SK-N-SH treated with all-trans-retinoic acid at 6 μM for 48 hours (cell line): ENCODE data around the gene CCDC146.

ENCODE experiments used
- ARNTL ChIP-seq: fragments of 450-650 bp; formaldehyde crosslinking; IDR thresholded peaks from 2 replicates; pipeline ENCODE4 v1.5.0; 2020; ENCODE audit warnings: low read depth, mild to moderate bottlenecking, moderate library complexity, borderline replicate concordance
- BACH2 ChIP-seq: fragments of 250-450 bp; sonication (Bioruptor Pico); IDR thresholded peaks from 2 replicates; pipeline ENCODE4 v1.9.0; 2021; ENCODE audit warnings: mild to moderate bottlenecking, borderline replicate concordance
- CREB5 ChIP-seq: fragments of 250-450 bp; sonication (Bioruptor Pico); IDR thresholded peaks from 2 replicates; pipeline ENCODE4 v1.5.1; 2020; ENCODE audit warnings: low read depth, mild to moderate bottlenecking, moderate library complexity
- CSDC2 ChIP-seq: fragments of 250-450 bp; sonication (Bioruptor Pico); IDR thresholded peaks from 2 replicates; pipeline ENCODE4 v1.5.0; 2020; ENCODE audit warnings: mild to moderate bottlenecking, moderate library complexity
- CSRNP3 ChIP-seq: fragments of 250-450 bp; sonication (Bioruptor Pico); IDR thresholded peaks from 2 replicates; pipeline ENCODE4 v1.5.1; 2021; ENCODE audit warnings: mild to moderate bottlenecking, moderate library complexity
- ESRRG ChIP-seq: fragments of 250-450 bp; sonication (Bioruptor Pico); IDR thresholded peaks from 2 replicates; pipeline ENCODE4 v1.6.1; 2021; ENCODE audit warnings: mild to moderate bottlenecking
- PATZ1 ChIP-seq: fragments of 250-450 bp; sonication (Bioruptor Pico); IDR thresholded peaks from 2 replicates; pipeline ENCODE4 v1.8.0; 2020; ENCODE audit warnings: mild to moderate bottlenecking, moderate library complexity, borderline replicate concordance
- POU6F1 ChIP-seq: fragments of 250-450 bp; sonication (Bioruptor Pico); IDR thresholded peaks from 2 replicates; pipeline ENCODE4 v1.8.0; 2021; ENCODE audit warnings: low read depth, mild to moderate bottlenecking, moderate library complexity, borderline replicate concordance
- RARB ChIP-seq: fragments of 250-450 bp; sonication (Bioruptor Pico); IDR thresholded peaks from 2 replicates; pipeline ENCODE4 v1.8.0; 2021; ENCODE audit warnings: mild to moderate bottlenecking, moderate library complexity
- SNAI2 ChIP-seq: fragments of 250-450 bp; sonication (Bioruptor Pico); IDR thresholded peaks from 2 replicates; pipeline ENCODE4 v1.5.0; 2020; ENCODE audit warnings: mild to moderate bottlenecking, moderate library complexity
- TOX ChIP-seq: fragments of 250-450 bp; sonication (Bioruptor Pico); IDR thresholded peaks from 2 replicates; pipeline ENCODE4 v1.8.0; 2021; ENCODE audit warnings: mild to moderate bottlenecking, moderate library complexity, borderline replicate concordance
- ZC3H10 ChIP-seq: fragments of 250-450 bp; sonication (Bioruptor Pico); IDR thresholded peaks from 2 replicates; pipeline ENCODE4 v1.5.1; 2021; ENCODE audit warnings: mild to moderate bottlenecking, moderate library complexity
- ZFP3 ChIP-seq: fragments of 250-450 bp; sonication (Bioruptor Pico); IDR thresholded peaks from 2 replicates; pipeline ENCODE4 v1.5.0; 2020; ENCODE audit warnings: mild to moderate bottlenecking, moderate library complexity
- ZFP30 ChIP-seq: fragments of 450-650 bp; formaldehyde crosslinking; IDR thresholded peaks from 2 replicates; pipeline ENCODE4 v1.5.0; 2022; ENCODE audit warnings: mild to moderate bottlenecking, moderate library complexity

- TF ChIP-seq ZFP30 (CRISPR knock-in tag) (no peak), ARNTL (CRISPR knock-in tag) (no peak), RARB (CRISPR knock-in tag) (no peak), BACH2 (CRISPR knock-in tag) (no peak), CSRNP3 (CRISPR knock-in tag) (no peak), TOX (CRISPR knock-in tag) (no peak), ZFP3 (CRISPR knock-in tag) (no peak), ZC3H10 (no peak), CREB5 (CRISPR knock-in tag) (no peak), PATZ1 (no peak), SNAI2 (CRISPR knock-in tag) (no peak), ESRRG (CRISPR knock-in tag) (no peak), CSDC2 (CRISPR knock-in tag) (no peak), POU6F1 (CRISPR knock-in tag) (no peak)
Measured at GRCh38 chr7:77282897-77283296, 160.5 kb downstream of the CCDC146 start.
